Stimulated activated CD8-positive, alpha-beta memory T cell treated with anti-CD3 and anti-CD28 coated beads, Interleukin-15, amount 100 ng/mL, for 4 hours (primary cell): Measurements from ENCODE around the gene SCRN2.
A peak's percentile ranks its signal among the peaks of the same experiment; 100 is the strongest.

Experiments
- DNase-seq, 2 donors: peaks; one replicate each; pipeline ENCODE4 v3.0.0-alpha.2; 2020; ENCODE audit warnings: low read depth in 2 of 2

SCRN2 gene

DNA sequence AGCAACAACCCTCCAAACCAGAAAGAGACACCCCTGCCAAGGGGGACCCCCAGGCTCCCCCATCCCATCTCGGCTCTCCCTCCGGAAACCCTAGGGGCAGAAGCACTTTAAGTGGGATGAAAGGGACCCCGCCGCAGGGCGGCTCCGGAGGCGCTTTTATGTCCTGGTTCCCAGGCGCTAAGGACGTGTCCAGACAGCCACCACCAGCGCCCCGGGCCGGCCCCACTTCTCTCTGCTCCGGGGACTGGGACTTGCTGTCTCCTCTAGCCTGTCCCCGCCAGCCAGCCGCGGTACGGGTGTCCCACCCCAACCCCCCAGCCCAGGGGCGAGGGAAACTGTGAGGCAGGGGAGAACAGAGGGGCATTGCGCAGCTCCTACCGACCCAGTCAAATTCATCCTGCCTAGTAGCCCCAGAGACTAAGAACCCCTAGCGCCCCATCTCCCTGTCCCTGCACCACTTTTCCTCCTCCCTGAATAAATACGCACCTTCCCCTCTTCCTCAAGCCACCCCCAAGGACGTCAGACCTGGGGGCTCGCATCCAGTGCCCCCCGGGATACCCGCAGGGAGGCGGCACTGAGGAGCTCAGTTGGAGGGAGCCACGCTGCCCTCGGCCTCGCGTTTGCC is 5.8 kb upstream of the SCRN2 start:
- no peak for DNase-seq

DNA sequence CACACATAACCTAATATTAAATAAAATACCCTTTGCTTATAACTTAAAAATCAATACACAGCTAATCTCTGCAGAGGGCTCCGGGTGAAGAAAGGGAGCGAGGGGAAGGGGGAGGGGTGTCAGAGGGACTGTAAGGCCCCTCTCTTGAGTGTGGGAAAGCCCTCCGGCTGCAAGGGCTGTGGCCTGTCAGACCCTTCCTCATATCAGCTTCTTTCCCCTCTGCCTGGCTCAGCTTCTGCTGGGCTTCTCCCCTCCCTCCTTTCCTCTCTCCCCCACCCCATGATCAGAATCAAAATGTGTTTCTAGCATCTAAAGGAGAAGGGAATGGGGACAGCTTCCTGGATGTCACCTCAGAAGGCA is 4.6 kb upstream of the SCRN2 start:
- no peak for DNase-seq

DNA sequence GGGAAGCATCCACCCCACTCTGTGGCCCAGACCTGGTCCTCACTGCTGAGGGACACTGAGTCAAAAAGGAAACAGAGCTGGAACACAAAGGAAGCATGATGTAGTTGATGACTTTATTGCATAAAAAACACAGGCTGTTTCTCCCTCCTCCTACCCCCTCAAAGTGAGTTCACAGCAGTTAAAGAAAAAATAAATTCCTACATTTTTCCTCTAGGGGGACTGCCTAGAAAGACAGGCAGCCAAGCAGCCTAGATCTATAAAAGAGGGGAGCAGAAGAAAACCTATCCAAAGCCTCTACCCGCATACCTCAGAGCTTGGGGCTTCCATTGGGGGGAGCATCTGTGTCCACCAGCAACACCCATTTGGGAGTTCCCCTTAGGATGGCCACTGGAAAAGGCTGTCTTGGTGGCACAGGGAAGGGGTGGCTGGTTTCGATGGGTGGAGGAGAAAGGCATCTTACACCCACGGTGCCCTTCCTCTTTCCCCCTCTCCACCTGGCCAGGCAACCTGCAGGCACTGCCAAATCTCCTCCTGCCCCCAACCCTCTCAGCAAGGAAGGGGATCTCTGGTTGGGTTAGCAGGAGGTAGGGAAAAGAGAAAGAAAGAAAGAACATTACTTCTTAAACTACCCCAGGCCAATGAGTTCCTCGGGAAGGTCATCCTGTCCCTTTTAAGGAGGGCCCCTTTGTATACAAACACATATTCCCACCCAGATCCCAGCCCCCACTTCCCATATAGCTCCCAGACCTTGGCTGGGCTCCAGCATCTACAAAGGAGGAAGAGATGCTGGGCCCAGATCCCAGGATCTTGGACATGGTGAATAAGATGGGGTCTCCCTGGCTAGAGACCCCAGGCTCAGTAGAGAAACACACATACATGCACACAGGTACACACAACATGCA is 4.0 kb upstream of the SCRN2 start:
- no peak for DNase-seq

DNA sequence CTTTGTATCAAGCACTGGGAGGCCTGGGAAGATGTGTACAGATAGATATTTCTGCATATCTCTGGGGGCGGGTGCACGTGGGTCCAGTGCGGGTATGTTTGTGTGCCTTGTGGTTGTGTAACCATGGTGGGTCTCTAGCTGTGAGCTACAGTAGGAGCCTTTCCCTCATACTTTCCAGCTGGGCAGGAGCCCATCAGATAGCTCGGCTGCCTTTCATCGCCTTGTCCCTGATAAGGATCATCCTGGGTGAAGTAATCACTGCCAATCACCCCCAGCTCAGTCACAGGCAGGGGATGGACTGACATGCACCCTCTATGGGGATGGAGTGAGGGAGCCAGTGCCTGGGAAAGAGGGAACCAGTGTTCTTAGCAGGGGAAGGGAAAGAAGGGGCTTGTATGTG is 3.2 kb upstream of the SCRN2 start:
- DNase-seq, result no peak

DNA sequence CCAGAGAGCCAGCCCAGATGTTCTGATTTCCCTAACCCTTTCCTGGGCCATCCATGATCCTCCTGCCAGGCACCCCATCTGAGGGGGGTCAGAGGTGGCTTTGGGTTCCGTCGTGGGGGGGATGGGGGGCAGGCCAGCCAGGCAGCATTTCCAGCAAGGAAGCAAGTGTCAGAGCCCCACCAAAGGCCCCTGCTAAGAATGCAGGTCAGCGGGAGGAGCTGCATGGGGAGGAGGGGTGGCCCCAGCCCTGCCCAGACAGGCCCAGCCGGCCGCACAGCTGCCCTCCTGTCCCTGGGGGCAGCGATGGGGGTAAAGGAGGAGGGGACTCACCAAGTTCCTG is 2.3 kb upstream of the SCRN2 start:
- DNase-seq, result no peak

DNA sequence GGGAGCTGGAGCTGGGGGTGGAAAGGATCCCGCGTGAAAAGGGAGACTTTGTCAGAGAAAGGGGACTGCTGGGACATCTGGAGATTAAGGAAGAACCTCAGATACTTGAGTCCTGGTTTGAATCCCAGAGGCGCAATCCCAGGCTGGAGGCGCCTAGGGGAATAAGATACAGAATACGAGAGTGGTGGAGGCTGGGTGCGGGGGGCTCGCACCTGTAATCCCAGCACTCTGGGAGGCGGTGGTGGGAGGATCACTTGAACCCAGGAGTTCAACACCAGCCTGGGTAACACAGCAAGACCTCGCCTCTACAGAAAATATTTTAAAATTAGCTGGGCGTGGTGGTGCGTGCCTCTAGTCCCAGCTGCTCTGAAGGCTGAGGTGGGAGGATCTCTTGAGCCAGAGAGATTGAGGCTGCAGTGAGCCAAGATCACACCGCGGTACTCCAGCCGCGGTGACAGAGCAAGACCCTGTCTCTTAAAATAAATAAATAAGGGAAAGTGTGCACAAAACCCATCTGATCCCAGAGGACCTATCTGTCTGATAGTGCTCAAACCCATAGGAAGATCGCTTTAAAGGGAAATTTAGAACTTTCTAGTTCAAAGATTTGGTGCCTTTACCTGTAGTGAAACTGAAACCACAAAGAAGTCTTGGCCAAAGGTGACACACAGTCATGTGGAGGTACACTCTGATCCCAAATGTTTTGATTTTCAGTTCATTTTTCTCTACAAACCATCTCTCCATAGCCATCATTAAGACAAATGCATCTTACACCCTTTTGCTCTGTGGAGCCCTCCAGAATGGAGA is 617 bp upstream of the SCRN2 start:
- no peak for DNase-seq

DNA sequence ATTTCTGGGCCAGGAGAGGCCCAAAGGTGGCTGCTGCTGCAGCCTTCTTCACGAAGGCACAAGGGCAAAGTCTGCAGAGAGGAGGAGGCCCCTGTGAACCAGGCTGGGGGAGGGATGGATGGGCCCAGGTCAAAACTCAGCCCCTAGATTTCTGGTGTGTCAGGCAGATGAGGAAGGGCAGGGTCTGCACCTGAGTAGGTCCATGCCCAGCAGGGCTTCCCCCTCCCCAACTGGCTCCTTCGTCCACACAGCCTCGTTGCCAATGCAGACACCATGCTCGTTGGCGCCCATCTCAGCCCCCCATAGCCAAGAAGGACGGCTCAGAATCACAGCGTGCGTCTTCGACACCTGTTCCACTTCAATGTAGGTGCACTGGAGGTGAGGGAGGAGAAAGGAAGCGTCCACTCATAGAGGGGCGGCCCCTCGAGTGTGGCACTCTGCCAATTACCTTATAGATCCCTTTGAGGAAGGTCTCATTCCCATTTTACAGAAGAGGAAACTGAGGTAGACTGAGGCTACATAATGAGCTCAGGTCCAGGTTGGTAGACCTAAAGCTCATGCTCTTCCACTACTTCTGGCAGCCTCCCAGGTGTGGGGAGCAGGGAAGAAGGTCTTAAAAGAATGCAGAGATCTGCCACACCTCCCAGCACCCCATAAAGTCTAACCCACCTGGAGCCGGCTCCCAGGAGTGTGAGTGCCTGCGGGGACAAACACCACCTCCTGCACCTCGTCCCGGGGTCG is 902 bp downstream of the SCRN2 start:
- DNase-seq, result no peak

DNA sequence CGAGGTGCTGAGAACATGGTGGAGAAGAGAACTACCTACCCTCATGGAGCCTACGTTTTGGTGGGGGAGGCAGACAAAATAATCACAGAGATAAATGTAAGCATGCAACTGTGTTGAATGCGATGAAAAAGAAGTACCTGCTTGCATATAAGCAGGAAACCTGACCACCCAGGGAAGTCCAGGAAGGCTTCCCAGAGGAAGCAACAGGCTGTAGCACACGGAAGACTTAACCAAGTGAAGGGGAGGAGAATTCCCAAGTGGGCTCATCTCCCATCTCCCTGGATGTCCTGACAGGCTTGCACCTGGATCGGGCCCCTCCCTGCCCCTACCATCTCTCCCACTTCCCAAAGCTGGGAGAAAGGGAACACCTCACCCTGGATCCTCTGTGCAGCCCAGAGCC is 2.0 kb downstream of the SCRN2 start:
- no peak for DNase-seq

DNA sequence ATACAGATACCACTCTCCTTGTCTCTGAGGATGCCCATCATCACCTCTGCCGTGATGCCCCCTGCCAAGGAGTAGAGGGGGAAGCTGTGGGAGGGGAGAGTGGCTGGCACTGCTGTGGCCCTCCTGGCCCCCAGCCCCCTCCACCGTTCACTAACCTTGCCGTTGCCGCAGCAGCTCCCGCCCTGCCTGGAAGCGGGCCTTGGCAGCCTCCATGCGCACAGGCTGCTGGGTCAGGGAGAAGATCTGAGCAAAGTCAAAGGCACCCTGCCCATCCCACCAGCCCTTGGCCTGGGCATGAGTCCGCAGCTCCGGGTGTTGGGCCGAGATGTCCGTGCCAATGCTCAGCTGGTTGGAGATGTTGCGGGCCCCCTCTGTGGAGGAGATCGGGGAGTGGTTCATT is 2.4 kb downstream of the SCRN2 start:
- DNase-seq, result no peak

DNA sequence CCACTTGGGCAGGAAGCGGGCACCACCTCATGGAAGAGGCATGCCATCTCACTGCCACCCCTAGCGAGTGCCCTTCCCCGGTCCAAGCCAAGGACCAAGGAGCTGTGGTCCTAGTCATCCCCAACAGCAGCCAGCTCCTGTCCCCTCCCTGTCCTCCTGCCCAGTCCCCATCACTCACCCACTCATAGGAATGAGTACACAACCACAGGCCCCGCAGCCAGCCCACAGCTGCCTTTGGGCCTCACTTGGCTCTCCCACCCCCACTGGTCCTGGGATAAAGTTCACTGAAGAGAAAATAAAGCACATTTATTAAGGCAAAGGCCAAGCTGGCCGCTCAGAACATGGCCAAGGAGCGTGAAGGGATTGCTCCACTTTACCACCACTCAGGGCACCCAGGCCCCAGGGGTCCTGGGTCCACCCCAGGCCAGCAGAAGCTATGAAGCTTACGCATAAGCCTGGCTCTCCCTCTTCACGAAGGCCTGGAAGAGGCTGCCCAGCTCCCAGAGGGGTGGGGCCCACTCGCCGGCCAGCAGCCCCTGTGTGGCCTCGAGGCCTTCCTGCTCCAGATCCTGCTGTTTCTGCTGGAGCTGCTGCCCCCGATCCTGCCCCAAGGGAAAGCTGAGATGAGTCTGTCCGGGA is 3.6 kb downstream of the SCRN2 start:
- no peak for DNase-seq

DNA sequence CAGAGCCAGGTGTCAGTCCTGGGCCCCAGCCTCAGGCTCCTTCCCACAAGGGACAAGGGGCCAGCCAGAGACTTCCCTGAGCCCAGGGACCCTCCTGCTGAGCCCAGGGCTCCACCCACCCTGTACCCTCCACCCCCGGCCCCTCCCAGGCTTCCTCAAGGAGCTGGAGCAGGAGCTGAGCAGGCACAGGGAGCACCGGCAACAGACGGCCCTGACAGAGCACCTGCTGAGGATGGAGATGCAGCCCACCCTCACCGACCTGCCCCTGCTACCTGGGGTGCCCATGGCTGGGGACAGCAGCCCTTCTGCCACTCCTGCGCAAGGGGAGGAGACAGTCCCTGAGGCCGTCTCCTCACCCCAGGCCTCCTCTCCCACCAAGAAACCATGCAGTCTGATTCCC is 4.5 kb downstream of the SCRN2 start:
- no peak for DNase-seq

DNA sequence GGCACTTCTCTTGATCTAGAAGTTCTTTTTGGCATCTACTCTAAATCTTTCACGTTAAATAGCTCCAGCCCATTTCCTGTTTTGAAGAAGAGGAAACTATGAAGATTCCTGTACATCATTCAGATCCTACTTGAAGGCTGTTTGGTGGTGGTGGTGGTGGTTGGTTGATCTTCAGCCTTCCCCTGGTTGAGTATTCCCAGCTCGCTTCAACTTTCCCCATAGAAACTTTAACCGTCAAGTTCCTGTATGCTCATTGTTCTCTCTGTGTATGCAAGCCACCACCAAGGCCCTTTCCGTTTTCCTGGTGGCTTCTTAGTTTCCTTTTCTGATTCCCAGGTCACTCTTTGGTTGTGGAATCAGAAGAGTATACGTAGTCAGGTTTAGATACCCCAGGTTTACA is 6.3 kb downstream of the SCRN2 start:
- no peak for DNase-seq

DNA sequence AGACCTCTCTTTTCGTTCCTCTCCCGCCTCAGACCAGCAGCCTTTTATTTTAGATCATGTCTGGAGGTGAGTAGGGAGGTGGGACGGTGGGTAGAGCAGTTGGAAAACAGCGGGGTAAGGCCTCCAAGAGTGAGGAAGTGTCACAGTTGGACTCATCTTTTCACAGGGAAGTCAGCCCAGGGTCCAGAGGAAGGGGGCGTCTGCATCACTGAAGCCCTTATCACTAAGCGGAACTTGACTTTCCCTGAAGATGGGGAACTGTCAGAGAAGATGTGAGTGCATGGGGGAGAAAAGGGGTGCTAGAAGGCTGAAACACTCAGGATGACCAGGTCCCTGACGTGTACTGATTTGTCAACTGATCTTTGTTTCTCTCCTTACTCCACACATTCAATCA is 9.1 kb downstream of the SCRN2 start:
- DNase-seq, result no peak

DNA sequence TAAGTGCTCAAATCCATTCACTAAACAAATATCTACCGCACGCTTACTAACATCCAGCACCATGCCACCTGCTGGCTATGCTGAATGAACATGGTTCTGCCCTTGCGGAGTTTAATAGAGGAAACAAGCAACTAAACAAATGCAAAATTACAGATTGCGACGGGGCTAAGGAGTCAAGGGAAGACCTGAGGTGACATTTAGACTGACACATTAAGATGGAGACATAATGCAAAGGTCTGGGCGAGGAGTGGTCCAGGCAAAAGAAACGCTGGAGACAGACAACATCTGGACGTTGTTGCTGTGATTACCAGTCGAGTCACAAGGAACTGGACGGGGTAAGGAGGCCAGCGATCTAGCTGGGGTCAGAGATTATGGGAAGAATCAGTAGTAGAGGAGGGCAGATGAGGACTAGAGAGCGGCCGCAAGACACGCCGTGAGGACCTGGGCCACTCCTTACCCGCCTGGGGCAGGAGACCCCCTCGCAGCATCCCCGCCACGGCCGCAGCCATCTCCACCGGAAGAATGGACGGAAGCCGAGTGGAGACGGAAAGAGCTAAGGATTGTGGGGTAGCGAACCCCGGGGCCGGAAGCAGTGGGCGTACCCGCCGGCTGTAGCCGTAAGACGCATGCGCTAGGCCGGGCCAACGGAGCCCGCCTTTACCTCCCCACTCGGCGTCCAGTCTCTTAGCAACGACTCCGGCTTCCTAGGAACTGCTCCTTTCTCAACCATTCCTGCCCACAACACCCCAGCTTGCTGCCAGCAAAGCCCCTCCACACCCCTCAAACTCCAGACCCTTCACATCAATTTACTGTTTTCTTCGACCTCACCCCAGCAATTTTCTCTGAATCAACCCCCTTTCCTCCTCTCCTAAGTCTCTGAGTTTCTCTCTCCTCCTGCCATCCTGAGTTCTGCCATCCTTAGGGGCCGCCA is 9.8 kb downstream of the SCRN2 start, which contains the start of the genes LRRC46 and MRPL10:
LRRC46 (plus strand) TSS at position 668 of the 931 bp plus-strand sequence. CDS start 320 bp downstream, outside the sequence.
MRPL10 (minus strand) TSS at position 539 of the 931 bp plus-strand sequence; CDS start at position 509, 30 bp downstream.
- DNase-seq, result peak; percentile 83 to 84

DNA sequence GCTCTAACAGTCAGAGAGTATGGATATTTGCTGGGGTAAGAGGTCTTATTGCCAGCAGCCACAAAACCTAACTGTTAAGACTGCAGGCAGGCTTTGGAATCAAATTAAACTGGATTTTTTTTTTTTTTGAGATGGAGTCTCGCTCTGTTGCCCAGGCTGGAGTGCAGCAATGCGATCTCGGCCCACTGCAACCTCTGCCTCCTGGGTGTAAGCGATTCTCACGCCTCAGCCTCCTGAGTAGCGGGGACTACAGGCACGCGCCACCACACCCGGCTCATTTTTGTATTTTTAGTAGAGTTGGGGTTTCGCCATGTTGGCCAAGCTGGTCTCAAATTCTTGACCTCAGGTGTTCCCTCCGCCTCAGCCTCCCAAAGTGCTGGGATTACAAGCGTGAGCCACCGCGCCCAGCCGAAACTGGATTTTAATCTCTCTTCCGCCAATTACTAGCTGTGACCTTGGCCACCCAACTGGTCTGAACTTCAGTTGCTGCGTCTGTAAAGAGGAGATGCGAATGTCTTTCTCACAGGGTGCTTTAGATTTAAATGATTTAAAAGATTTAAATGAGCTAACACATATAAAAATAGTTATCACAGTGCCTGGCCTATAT is 10.6 kb downstream of the SCRN2 start:
- DNase-seq, result no peak

DNA sequence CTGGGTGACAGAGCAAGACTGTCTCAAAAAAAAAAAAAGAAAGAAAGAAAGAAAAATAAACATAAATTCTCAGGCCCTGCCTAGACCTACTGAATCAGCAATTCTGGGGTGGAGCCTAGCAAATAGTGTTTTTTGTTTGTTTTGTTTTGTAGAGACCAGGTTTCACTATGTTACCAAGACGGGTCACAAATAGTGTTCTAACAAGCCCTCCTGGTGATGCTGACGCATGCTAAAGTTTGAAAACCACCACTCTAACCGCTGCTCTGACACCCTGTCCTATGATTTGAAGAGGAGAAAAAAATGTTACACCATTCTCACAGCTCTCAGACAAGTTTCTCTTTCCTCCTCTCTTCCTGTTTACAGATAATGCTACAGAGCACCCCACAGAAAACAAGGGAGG is 11.2 kb downstream of the SCRN2 start:
- no peak for DNase-seq

DNA sequence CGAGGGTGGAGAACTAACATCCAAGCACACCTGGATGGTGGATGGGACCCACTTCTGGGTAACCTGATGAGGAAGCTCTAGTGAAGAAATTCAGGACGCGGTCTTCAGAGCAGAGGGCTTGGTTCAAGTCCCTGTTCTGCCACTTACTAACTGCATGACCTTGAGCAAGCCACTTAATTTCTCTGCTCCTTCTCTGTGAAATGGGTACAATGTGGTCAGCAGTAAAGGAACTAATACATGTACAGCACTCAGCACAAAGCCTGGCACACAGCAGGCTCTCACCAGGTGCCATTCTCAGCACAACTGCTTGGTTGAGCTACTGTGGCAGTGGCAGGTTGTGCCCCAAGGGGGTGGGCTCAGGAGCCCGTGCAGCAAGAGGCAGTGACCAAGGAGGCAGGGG is 17.6 kb downstream of the SCRN2 start:
- DNase-seq, result no peak

DNA sequence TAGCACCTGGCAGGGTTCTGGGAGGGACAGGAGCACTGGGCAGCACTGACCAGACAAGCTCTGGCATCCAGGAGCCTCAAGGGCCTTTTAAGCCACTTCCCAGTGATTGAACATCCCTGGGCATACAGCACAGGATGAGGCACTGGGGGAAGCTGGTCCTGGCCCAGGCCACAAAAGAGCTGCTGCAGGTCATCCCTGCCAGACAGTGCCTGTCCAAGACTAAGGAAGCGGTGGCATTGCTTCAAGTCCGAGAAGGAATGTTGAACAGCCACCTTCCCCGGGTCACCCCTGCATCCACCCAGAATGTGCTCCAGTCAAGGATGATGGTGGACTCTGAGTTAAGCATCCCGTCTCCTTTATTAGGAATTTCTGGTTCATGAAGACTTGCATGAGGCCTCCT is 18.3 kb downstream of the SCRN2 start:
- DNase-seq, result no peak

DNA sequence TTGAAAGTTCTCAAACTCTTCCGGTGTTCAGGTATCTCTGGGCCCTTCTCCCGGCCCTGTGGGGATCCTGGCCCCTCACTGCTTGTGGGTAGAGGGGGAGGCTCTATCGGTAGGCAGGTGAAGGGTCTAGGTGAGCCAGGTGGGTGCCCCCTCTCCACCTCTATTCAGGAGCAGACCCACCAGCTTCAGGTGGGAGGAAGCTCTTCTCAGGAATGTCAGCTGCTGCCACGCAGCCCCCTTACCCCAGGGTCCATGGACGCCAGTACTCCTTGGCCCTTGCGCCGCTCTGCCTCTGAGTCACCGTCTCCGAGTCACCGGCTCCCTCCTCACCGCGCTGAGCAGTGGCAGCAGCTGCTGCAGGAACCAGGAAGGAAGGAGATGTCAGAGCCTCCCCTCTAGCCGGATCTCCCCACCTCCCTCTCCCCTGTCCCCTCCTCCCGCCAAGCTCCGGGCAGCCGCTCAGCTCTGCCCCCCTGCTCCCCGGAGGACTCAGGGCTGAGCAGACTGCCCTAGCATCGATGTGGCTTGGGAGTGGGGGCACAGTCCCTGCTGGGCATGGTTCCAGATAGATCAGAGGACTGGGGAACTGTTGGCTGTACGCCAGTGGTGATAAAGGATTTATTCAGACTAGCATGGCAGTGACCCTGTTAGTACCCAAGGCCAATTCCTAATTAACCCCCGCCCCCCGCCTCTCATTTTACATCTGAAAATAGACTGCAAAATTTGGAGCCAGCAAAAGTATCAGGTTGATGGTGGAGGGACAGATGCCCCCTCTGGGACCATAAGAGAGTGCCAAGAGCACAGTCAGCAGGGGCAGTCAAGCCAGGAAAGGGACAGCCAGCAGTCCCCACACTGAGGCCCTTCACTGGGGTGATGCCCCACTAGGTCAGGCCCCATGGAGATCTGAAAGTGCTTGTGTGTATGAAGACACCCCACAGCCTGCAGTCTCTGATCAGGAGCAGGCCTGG is 19.4 kb downstream of the SCRN2 start, which contains the start of gene OSBPL7:
OSBPL7 (minus strand) TSS at position 371 of the 968 bp plus-strand sequence. CDS start 1,516 bp downstream, outside the sequence.
- peak; percentile 57 to 63 for DNase-seq
